ENCODE results near the gene RNASEH1.

Gene RNASEH1

DNA sequence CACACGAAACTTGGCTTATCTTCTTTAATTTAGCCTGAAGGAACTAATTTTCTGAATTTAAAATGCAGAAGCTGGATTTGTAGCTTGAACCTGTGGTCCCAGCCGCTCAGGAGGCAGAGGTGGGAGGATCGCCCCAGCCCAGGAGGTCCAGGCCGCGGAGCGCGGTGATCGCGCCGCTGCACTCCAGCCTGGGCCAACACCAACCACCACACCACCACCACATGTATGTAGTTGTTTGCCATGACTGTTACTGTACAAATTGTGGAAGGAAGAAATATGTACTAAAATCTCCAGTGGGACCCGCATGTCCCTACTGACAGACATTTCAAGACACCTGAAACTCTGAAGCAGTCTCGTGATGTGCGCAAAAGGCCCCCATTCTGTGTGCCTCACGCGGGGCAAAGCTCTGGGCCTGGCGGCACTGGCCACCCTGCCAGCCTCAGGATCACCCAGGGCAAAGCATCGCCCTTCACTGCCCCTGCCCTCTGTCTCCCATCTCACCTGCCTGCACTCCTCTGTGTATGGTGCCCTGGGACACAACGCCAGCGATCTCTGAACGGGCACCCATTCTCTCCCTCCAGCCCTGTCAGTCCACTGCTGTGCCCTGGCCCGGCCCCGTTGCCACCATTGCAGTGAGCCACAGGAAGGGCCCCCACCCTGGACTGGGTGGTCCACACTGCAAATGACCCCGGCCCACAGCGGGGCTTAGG is 28.7 kb downstream of the RNASEH1 start:
- H3K4me3 ChIP-seq (ENCODE audit: severe bottlenecking): no peak overlapping the region
- TF ChIP-seq, protein P1, sequence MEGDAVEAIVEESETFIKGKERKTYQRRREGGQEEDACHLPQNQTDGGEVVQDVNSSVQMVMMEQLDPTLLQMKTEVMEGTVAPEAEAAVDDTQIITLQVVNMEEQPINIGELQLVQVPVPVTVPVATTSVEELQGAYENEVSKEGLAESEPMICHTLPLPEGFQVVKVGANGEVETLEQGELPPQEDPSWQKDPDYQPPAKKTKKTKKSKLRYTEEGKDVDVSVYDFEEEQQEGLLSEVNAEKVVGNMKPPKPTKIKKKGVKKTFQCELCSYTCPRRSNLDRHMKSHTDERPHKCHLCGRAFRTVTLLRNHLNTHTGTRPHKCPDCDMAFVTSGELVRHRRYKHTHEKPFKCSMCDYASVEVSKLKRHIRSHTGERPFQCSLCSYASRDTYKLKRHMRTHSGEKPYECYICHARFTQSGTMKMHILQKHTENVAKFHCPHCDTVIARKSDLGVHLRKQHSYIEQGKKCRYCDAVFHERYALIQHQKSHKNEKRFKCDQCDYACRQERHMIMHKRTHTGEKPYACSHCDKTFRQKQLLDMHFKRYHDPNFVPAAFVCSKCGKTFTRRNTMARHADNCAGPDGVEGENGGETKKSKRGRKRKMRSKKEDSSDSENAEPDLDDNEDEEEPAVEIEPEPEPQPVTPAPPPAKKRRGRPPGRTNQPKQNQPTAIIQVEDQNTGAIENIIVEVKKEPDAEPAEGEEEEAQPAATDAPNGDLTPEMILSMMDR (IDR thresholded peaks at IDR 0.05; ENCODE audit: poor library complexity, severe bottlenecking): no peak
- no peak overlapping the region for H3K27ac ChIP-seq (ENCODE audit: poor library complexity, severe bottlenecking)
- no peaks in the 10 kb centered on the region for H3K36me3 ChIP-seq (ENCODE audit: low read depth)
- H3K4me1 ChIP-seq (ENCODE audit: insufficient read depth, poor library complexity, severe bottlenecking): no peaks in the 10 kb centered on the region
- H3K27me3 ChIP-seq (ENCODE audit: insufficient read depth, poor library complexity, severe bottlenecking): no peaks in the 10 kb centered on the region
- H3K9me3 ChIP-seq (ENCODE audit: severe bottlenecking): no peaks in the 10 kb centered on the region
- no peak for DNase-seq (ENCODE audit: low spot score)
- ATAC-seq (ENCODE audit: low read depth): no peak

DNA sequence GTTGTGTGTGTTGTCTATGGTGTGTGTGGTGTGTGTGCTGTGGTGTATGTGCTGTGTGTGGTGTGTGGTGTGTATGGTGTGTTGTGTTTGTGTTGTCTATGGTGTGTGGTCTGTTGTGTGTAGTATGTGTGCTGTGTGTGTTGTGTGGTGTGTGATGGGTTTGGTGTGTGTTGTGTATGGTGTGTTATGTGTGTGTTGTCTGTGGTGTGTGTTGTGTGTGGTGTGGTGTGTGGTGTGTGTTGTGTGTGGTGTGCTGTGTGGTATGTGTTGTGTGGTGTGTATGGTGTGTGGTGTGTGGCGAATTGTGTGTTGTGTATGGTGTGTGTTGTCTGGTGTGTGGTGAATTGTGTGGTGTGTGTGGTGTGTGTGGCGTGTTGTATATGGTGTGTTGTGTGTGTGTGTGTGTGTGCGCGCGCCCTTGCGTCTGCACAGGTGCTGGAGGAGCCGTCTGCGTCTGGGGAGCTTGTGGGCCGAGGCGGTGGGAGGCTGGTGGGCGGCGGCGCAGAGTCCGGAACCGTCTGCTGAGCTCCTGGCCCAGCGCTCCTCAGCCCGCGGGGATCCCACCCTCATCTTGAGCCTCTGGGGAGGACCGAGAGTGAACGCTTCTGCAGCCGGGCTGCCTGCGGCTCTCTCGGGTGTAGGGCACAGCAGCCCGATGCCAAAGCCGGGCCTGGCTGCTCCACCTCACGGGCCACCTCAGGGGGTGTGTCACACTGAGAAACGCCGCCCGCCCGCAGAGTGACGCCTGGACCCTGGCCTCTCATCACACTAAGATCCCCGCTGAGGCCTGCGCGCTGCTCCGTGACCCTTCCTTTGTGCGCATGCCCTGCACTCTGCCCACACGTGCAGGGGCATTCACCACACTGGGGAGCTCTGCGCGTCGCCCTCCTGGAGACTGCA is 30.0 kb downstream of the RNASEH1 start:
- no peak overlapping the region for H3K4me3 ChIP-seq (ENCODE audit: severe bottlenecking)
- DNase-seq (ENCODE audit: low spot score): no peak
- no peaks in the 10 kb centered on the region for H3K27me3 ChIP-seq (ENCODE audit: insufficient read depth, poor library complexity, severe bottlenecking)
- H3K4me1 ChIP-seq (ENCODE audit: insufficient read depth, poor library complexity, severe bottlenecking): no peaks in the 10 kb centered on the region
- H3K27ac ChIP-seq (ENCODE audit: poor library complexity, severe bottlenecking): no peak overlapping the region
- TF ChIP-seq, protein P1 (IDR thresholded peaks at IDR 0.05; ENCODE audit: poor library complexity, severe bottlenecking): no peak
- H3K36me3 ChIP-seq (ENCODE audit: low read depth): no peaks in the 10 kb centered on the region
- H3K9me3 ChIP-seq (ENCODE audit: severe bottlenecking): no peaks in the 10 kb centered on the region
- peak; percentile 22; the same call in 1 of the 3 replicates for ATAC-seq (ENCODE audit: low read depth)

DNA sequence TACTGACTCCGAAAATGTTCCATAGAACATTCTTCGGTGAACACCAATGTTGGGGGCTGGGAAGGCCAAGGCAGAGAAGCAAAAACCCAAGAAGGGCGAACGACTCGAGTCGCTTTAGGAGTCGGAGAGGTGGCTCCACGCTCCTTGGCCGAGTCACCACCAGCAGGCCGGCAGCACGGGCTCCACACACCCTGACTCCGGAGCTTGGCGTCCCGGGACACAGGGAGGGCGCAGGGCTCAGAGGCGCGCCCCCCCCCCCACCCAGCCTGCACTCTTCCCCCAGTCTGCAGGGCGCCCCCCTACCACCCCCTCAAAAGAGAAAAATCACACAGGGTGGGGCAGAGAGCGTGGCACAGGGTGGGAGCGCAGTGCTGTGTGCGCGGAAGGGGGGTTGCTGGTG is 31.3 kb downstream of the RNASEH1 start:
- DNase-seq (ENCODE audit: low spot score) (no peak), ATAC-seq (ENCODE audit: low read depth) (no peak)
- TF ChIP-seq, protein P1 (IDR thresholded peaks at IDR 0.05; ENCODE audit: poor library complexity, severe bottlenecking): no peak

DNA sequence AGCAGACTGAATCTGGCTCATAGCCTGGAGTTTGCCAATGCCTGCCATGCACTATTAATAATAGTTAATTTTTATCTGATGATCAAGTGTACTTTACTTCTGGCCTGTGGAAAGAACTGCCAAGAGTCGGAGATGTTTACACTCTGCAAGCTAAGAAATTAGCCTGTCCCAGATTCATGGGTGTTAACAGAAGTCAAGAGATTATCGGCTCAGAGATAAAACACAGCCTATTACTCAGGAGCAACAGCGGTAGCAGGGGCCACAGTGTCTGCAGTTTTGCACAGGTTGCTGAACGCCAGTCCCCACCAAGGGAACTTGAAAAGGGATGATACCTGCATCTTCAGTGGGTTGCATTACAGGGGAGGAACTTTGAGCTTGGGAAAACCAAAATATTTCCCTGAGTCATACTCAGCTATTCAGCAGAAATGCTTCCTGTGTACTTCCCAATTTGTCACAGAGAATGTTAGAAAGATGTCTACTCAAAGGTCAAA is 34.5 kb downstream of the RNASEH1 start:
- Histone ChIP-seq H3K27me3 (ENCODE audit: insufficient read depth, poor library complexity, severe bottlenecking) (no peaks in the 10 kb centered on the region), H3K4me3 (ENCODE audit: severe bottlenecking) (no peak overlapping the region), H3K9me3 (ENCODE audit: severe bottlenecking) (no peaks in the 10 kb centered on the region), H3K36me3 (ENCODE audit: low read depth) (no peaks in the 10 kb centered on the region), H3K4me1 (ENCODE audit: insufficient read depth, poor library complexity, severe bottlenecking) (no peaks in the 10 kb centered on the region), H3K27ac (ENCODE audit: poor library complexity, severe bottlenecking) (no peak overlapping the region)
- TF ChIP-seq, protein P1 (IDR thresholded peaks at IDR 0.05; ENCODE audit: poor library complexity, severe bottlenecking): no peak
- ATAC-seq (ENCODE audit: low read depth) (no peak), DNase-seq (ENCODE audit: low spot score) (no peak)

More for the DNA sequence above, 31.3 kb downstream of the RNASEH1 start:
- Histone ChIP-seq H3K36me3 (ENCODE audit: low read depth) (no peaks in the 10 kb centered on the region), H3K4me1 (ENCODE audit: insufficient read depth, poor library complexity, severe bottlenecking) (no peaks in the 10 kb centered on the region), H3K27me3 (ENCODE audit: insufficient read depth, poor library complexity, severe bottlenecking) (no peaks in the 10 kb centered on the region), H3K4me3 (ENCODE audit: severe bottlenecking) (no peak overlapping the region), H3K9me3 (ENCODE audit: severe bottlenecking) (no peaks in the 10 kb centered on the region), H3K27ac (ENCODE audit: poor library complexity, severe bottlenecking) (no peak overlapping the region)

All from RWPE2 (cell line).